HUES64 (cell line): Measurements from ENCODE around the gene CBLC.

Experiments used
- H3K27ac ChIP-seq: 2 replicates; pipeline ENCODE4 v1.7.0; 2013; ENCODE audit warnings: low read depth, low read length, inconsistent platforms
- H3K27me3 ChIP-seq: 2 replicates; pipeline ENCODE4 v1.6.1; 2013; ENCODE audit warnings: mild to moderate bottlenecking, low read length; ENCODE audit not compliant: insufficient read depth
- H3K36me3 ChIP-seq: 2 replicates; pipeline ENCODE4 v1.6.1; 2013; ENCODE audit warnings: mild to moderate bottlenecking, low read length; ENCODE audit not compliant: insufficient read depth
- H3K4me1 ChIP-seq: 2 replicates; pipeline ENCODE4 v1.6.1; 2013; ENCODE audit warnings: mild to moderate bottlenecking, low read length, moderate library complexity; ENCODE audit not compliant: insufficient read depth
- H3K4me3 ChIP-seq: 2 replicates; pipeline ENCODE4 v1.5.1; 2013; ENCODE audit warnings: mild to moderate bottlenecking, low read length, moderate library complexity
- H3K9ac ChIP-seq: 2 replicates; pipeline ENCODE4 v1.6.1; 2013; ENCODE audit warnings: mild to moderate bottlenecking, low read depth, low read length
- H3K9me3 ChIP-seq: 2 replicates; pipeline ENCODE4 v1.6.1; 2013; ENCODE audit warnings: low read depth, low read length; ENCODE audit not compliant: insufficient read depth
- WGBS: fragments of 150-250, 120-280 bp; methylation state at CpG from one replicate; pipeline ENCODE4 v1.1.7; 2013; ENCODE audit warnings: missing lambda C conversion rate; 5-methylcytosine and 5-hydroxymethylcytosine counted together

Gene CBLC

DNA sequence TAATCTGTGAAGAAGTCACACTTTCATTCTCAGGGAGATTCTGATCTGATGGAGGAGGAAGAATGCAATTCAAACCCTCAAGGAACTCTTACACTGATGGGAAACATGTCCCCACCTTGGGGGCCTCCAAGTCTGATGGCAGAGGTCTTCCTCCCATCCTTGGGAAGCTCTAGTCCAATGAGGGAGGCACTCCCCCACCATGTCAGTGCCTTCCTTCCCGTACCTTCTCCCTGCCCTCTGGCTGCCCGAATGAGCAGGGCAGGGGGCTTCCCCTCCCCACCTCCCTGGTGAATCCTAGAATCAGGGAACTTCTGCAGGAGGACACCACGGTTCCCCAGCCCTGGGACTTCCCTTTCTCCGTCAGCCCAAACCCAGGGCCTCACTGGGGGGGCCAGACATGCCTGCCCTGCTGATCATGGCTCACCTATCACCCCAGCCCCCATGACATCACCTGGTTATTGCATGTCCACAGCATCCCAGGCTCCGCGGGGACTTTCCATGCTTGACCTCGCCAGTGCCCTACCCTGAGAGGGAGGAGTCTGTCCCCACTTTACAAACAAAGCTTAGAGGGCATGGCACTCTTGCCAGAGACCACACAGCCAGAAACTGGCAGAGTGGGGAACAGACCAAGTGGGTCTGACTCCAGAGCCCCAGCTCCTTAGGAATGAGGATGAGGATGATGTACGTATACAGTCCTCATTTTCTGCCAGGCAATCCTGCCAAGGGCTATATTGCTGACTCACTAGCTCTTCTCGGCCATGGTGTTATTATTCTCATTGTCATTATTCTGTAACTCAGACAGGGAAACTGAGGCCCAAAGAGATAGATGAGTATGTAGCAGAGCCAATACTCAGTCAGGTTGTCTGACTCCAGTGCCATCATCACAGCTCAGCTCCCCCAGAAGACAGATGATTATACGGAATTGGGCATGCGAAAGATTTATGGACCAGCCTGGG lies 38.8 kb upstream of the CBLC start:
- WGBS = 82% methylated on average over 11 of the region's 11 CpGs
- Histone ChIP-seq H3K4me1 (0 out of 2 replicates have a peak, but pooled peaks cover 3% of the 10 kb centered on the region), H3K27me3 (no peaks in the 10 kb centered on the region), H3K9me3 (no peaks in the 10 kb centered on the region), H3K9ac (no peak overlapping the region), H3K36me3 (no peaks in the 10 kb centered on the region), H3K27ac (no peak overlapping the region), H3K4me3 (no peak overlapping the region)

DNA sequence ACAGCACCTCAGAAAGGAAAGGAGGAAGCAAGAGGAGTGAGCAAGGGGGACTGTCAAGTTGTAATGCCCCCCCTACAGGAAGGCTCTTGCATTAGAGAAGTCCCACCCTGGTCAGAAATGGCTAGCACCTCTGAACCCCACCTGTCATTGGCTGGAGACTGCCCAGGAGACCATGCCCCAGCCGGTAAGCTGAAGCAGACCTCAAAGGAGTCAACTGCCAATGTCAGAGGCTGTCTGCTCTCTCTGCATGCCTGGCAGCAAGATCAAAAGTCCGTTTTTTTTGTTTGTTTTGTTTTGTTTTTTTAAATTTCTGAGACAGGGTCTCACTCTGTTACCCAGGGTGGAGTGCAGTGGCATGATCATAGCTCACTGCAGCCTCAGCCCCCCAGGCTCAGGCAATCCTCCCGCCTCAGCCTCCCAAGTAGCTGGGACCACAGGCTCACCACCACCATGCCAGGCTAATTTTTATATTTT lies 37.3 kb upstream of the CBLC start:
- H3K4me3 ChIP-seq = no peak overlapping the region
- H3K27me3 ChIP-seq = peaks cover 1% of the 10 kb centered on the region
- 70% methylated on average over 3 of the region's 3 CpGs for WGBS
- no peaks in the 10 kb centered on the region for H3K36me3 ChIP-seq
- no peak overlapping the region for H3K27ac ChIP-seq
- H3K9me3 ChIP-seq = no peaks in the 10 kb centered on the region
- H3K9ac ChIP-seq = no peak overlapping the region
- 0 out of 2 replicates have a peak, but pooled peaks cover 3% of the 10 kb centered on the region for H3K4me1 ChIP-seq

DNA sequence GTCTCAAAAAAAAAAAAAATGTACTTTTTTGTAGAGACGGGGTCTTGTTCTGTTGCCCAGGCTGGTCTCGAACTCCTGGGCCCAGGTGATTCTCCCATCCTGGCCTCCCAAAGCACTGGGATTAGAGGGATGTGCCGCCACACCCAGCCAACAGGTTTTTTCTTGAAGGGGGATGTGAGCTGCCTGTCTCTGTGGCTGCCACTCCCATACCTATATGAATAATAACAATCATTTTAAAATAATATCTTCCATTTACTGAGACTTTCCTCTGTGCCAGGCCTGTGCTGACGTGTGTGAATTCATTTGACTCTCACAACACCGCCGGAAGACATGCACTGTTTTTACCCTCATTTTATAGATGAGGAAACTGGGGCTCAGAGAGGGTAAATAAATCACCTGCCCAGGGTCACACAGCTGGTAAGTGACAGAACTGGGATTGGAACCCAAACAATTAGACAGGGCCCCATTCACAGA lies 36.4 kb upstream of the CBLC start:
- Histone ChIP-seq H3K4me3 (no peak overlapping the region), H3K36me3 (no peaks in the 10 kb centered on the region), H3K9me3 (no peaks in the 10 kb centered on the region), H3K27me3 (peaks cover 10% of the 10 kb centered on the region), H3K27ac (no peak overlapping the region), H3K4me1 (0 out of 2 replicates have a peak, but pooled peaks cover 3% of the 10 kb centered on the region), H3K9ac (no peak overlapping the region)
- WGBS = 97% methylated on average over 5 of the region's 6 CpGs

DNA sequence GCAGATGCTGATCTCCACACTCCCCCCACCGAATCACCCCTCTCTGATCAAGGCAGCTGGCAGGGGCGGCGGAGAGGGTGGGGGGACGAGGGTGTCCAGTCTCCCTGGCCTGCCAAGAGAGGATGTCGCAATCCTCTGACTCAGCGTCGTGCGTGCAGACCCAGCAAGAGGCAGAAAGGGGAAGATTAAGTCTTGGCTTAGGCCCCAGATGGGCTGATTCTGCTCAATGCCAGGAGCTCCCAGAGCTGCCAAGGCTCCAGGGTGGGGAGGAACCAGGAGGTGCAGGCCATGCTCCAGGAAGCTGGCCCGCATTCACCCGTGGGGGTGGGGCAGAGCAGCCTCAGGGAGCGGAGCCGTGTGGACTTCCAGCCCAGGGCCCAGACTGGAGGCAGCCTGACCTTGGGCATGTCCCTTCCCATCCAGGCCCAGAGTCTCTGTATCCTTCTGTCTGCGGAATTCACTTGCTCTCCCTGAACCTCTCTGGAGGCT lies 35.8 kb upstream of the CBLC start:
- Histone ChIP-seq H3K9me3 (no peaks in the 10 kb centered on the region), H3K27me3 (peaks cover 16% of the 10 kb centered on the region), H3K9ac (no peak overlapping the region), H3K4me1 (0 out of 2 replicates have a peak, but pooled peaks cover 3% of the 10 kb centered on the region), H3K27ac (no peak overlapping the region), H3K36me3 (no peaks in the 10 kb centered on the region), H3K4me3 (no peak overlapping the region)
- 37% methylated on average over 12 of the region's 13 CpGs for WGBS

DNA sequence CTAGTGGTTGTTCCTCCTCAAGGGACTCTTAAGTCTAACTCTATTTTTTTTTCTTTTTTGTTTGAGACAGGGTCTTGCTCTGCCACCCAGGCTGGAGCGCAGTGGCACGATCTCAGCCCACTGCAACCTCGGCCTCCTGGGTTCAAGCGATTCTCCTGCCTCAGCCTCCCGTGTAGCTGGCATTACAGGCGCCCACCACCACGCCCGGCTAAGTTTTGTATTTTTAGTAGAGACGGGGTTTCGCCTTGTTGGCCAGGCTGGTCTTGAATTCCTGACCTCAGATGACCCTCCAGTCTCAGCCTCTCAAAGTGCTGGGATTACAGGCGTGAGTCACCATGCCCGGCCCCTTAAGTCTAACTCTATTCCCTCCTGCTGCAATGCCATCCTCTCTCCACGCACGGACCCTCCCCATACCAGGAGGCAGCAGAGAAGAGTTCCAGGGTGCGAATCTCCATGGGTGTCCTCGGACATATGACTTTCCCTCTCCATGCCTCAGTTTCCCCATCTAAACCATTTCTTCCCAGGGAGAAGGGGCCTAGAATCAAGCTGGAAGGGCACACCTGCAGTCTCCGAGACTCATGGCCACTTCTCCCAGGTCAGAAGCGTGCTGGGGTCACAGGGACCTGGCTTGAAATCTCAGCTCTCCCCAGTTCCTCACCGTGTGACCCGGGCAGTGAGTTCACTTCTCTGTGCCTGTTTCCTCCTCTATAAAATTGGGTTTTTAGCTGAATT lies 35.2 kb upstream of the CBLC start:
- Histone ChIP-seq H3K27ac (no peak overlapping the region), H3K9me3 (no peaks in the 10 kb centered on the region), H3K4me1 (0 out of 2 replicates have a peak, but pooled peaks cover 3% of the 10 kb centered on the region), H3K4me3 (no peak overlapping the region), H3K9ac (no peak overlapping the region), H3K36me3 (no peaks in the 10 kb centered on the region), H3K27me3 (peaks cover 20% of the 10 kb centered on the region)
- WGBS = 92% methylated on average over 20 of the region's 20 CpGs

DNA sequence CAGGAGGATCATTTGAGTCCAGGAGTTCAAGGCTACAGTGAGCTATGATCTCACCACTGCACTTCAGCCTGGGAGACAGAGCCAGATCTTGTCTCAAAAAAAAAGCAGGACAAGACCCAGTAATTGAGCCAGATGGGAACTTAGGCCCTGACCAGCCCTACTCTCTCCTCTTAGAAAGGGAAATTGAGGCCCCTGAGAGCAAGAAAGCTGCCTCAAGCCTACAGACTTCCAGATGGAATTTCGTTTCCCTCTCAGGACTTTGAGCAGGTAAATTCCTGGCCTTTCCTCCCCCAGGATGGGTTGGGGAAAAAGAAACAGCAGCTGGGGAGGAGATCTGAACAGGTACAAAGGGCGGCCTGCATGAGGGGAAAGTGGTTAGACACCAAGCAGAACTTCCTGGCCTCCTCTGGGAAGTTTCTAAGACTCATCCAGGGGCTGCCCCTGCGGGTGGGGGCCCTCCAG lies 32.8 kb upstream of the CBLC start:
- no peak overlapping the region for H3K9ac ChIP-seq
- no peak overlapping the region for H3K27ac ChIP-seq
- H3K4me3 ChIP-seq = no peak overlapping the region
- no peaks in the 10 kb centered on the region for H3K9me3 ChIP-seq
- peaks cover 3% of the 10 kb centered on the region; the same call in 1 of the 2 replicates for H3K4me1 ChIP-seq
- no peaks in the 10 kb centered on the region for H3K36me3 ChIP-seq
- WGBS = 57% methylated on average over 3 of the region's 3 CpGs
- H3K27me3 ChIP-seq = peaks cover 42% of the 10 kb centered on the region

DNA sequence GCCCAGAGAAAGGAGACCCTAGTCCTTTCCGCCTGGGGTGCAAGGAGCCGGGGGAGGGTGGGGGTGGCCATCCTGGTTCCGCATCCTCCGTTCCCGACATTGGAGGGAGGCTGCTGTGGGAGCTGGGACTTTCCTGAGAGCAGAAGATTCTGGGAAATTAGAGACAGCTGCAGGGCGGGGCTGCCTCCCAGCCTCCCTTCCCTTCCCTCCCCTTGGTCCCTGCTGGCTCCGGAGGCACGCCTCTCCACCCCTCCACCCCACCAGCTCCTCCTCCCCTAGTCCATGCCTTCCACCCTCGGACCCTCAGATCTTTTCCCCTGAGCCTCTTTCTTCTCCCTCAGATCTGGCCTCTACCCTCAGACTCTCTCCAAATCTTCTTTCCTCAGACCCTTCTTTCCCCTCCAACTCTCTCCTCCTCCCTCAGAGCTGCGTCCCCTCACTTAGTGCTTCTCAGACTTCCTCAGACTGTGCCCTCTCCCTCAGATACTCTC lies 32.3 kb upstream of the CBLC start:
- no peak overlapping the region for H3K27ac ChIP-seq

DNA sequence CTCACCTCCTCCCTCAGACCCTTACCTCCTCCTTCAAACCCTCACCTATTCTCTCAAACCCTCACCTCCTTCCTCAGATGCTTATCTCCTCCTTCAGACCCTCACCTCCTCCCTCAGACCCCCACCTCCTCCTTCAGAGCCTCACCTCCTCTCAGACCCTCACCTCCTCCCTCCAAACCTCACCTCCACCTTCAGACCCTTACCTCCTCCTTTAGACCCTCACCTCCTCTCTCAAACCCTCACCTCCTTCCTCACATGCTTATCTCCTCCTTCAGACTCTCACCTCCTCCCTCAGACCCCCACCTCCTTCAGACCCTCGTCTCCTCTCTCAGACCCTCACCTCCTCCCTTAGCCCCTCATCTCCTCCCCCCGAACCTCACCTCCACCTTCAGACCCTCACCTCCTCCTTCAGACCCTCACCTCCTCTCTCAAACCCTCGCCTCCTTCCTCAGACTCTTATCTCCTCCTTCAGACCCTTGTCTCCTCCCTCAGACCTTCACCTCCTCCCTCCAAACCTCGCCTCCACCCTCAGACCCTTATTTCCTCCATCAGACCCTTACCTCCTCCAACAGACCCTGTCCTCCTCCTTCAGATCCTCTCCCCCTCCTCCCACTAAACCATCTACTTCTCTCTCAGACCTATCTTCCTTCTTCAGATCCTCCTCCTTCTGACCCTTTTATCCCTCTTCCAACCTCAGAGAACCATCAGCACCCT lies 31.6 kb upstream of the CBLC start:
- Histone ChIP-seq H3K4me1 (peaks cover 3% of the 10 kb centered on the region; the same call in 1 of the 2 replicates), H3K9ac (no peak overlapping the region), H3K9me3 (no peaks in the 10 kb centered on the region), H3K36me3 (no peaks in the 10 kb centered on the region), H3K27ac (no peak overlapping the region), H3K4me3 (no peak overlapping the region), H3K27me3 (peaks cover 52% of the 10 kb centered on the region)
- WGBS = 72% methylated on average over 4 of the region's 4 CpGs

More for the DNA sequence above, 32.3 kb upstream of the CBLC start:
- H3K4me3 ChIP-seq = no peak overlapping the region
- WGBS = 26% methylated on average over 10 of the region's 10 CpGs
- no peak overlapping the region for H3K9ac ChIP-seq
- H3K27me3 ChIP-seq = peaks cover 45% of the 10 kb centered on the region
- H3K9me3 ChIP-seq = no peaks in the 10 kb centered on the region
- H3K4me1 ChIP-seq = peaks cover 3% of the 10 kb centered on the region; the same call in 1 of the 2 replicates
- H3K36me3 ChIP-seq = no peaks in the 10 kb centered on the region

DNA sequence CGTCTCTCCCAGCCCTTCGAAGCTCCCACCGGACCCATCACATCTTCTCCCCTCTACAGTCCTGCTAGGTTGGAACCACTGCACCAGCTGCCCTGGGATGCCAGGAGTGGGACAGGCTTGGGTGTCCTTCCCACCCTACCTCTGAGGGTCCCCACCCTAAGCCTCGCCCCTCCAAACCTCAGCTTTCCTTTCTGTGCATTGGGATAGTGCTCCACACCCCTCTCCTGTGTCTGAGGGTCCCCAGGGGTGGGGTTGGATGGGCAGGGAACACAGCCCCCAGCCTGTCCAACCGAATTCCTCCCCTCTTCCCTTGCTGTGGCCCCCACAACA lies 31.1 kb upstream of the CBLC start:
- Histone ChIP-seq H3K4me1 (peaks cover 3% of the 10 kb centered on the region; the same call in 1 of the 2 replicates), H3K27me3 (peaks cover 57% of the 10 kb centered on the region), H3K4me3 (no peak overlapping the region; the same call in 1 of the 2 replicates), H3K9me3 (no peaks in the 10 kb centered on the region), H3K27ac (no peak overlapping the region), H3K36me3 (no peaks in the 10 kb centered on the region), H3K9ac (no peak overlapping the region)
- 74% methylated on average over 5 of the region's 5 CpGs for WGBS

DNA sequence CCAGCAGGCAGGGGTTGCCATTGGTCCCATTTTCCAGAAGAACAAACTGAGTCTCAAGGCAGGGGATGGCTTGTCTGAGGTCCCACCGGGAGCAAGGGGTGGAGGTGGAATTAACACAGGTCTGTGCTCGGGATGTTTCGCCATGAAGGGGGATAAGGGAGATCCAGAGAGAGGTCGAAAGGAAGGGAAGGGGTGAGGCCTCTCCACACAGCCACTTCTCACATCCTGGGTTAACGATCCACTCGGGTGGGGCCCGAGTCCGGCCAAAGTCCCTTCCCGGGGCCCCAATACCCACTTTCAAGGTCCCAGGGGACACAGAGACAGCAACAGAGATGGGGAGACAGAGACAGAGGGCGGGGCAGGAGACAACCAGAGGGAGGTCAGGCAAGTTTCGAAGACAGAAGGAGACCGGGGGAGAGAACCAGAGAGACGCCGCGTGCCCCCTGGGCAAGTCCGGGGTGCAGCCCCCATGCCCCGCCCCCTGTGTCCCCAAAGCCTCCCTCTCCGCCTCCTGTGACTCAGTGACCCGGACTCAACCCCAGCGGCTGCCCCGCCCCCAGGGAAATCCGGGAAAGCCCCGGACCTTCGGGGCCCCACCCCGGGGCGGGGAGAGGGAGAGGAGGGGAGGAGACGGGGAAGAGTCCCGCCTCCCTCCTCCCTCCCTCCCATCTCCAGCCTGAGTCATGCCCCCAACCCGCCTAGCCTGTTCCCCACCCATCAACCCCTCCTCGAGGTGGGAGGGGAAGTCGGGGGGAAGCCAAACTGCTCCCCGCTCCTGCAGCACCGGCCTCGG lies 30.5 kb upstream of the CBLC start:
- no peaks in the 10 kb centered on the region for H3K36me3 ChIP-seq
- no peak overlapping the region for H3K27ac ChIP-seq
- peaks cover 61% of the 10 kb centered on the region for H3K27me3 ChIP-seq
- H3K4me3 ChIP-seq = peak overlapping the region; percentile 68
- H3K4me1 ChIP-seq = no peaks in the 10 kb centered on the region; the same call in 1 of the 2 replicates
- WGBS = 6% methylated on average over 21 of the region's 34 CpGs
- H3K9ac ChIP-seq = no peak overlapping the region; the same call in 1 of the 2 replicates
- H3K9me3 ChIP-seq = no peaks in the 10 kb centered on the region
